HG03575 (cell line): ENCODE results near the gene SEC61B.
"Not testable (repeated sequence)": the region's sequence is repeated elsewhere in the genome, so short reads cannot be mapped to it uniquely, and the experiment has no call there.

Experiments used
- ATAC-seq: cut with Tn5 transposase; IDR thresholded peaks from one replicate; pipeline ENCODE4 v1.9.1; 2021; ENCODE audit not compliant: unreplicated experiment, insufficient number of reproducible peaks, low FRiP score; ENCODE audit errors: extremely low read depth

Gene SEC61B

DNA sequence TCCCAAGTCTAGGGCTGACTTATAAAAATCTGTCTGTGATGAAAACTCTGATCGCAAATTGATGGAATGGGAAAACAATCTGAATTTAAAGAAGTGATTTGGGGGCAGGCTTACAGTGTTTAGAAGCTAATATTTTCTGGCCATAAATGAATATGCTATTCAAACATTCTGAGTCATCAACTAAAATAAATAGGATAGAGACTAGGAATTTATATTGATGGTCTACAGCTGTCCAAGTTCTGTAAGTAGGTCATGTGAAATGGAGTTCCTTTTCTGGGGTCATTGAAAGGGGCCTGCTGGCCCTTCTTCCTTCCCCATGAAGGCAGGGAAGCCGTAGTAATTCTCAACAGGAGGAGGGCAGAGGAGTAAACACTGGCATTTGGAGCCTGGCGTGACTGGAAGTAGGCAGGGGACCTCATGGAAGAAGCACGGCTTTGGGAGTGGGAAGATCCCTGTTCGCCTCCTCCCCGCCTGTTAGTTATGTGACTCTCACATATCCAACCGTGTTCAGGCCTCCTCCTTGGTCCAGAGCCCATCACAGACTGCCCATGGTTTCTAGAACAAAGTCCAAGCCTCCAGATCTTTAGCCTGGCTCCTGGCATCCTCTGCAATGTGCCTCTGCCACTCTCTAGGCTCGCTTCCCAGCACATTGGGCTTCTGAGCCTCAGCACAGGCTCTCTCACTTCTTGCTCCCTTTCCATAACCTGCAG lies 32.0 kb upstream of the SEC61B start:
- ATAC-seq: no peak

DNA sequence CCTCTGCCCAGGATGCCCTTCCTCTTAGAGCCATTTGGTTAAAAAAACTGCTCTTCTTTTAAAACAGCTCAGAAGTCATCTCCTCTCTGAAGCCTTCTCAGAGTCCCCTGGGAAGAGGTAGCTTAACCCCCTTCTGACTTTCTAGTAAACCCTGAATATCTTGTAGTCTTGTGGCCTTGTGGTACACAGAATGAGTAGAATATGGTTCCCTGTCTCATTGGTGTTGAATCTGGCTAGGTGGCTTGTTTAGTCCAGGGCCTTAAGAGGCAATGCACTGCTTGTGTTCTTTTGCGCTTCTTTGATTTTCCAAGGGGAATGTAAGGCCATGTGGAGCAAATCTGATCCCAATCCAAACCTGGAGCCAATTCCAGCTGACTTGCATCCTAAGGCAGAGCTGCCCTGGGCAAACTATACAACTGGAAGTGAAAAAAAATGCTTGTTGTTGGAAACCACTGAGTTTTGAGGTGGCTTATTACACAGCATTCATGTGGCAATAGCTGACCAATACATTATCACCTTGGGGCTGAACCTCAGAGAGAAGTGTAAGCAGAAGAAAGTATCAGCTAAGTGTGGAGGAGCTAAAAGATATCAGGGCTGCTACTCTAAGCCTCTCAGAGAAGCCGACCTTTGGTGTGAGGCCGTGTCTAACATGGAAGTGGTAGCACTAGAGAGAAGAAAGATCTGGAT lies 31.3 kb upstream of the SEC61B start:
- no peak for ATAC-seq

- no peak for ATAC-seq
Measured at GRCh38 chr9:99192786-99193465, 29.2 kb upstream of the SEC61B start.

GRCh38 chr9:99193466-99193821 lies 28.6 kb upstream of the SEC61B start:
- ATAC-seq: no peak

DNA sequence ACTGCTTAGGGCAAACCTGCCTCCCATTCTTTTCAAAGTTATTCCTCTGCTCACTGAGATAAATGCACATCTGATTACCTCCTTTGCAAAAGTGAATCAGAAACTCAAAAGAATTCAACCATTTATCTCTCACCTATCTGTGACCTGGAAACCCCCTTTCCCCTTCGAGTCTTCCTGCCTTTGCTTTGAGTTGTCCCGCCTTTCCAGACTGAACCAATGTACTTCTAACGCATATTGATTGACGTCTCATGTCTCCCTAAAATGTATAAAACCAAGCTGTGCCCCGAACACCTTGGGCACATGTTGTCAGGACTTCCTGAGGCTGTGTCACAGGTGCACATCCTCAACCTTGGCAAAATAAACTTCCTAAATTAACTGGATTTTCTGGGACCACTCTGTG lies 25.6 kb upstream of the SEC61B start:
- ATAC-seq: not testable (repeated sequence)

- no peak for ATAC-seq
Measured at GRCh38 chr9:99197124-99197630, 24.9 kb upstream of the SEC61B start.

- ATAC-seq: no peak
Measured at GRCh38 chr9:99197987-99198386, 24.1 kb upstream of the SEC61B start.

DNA sequence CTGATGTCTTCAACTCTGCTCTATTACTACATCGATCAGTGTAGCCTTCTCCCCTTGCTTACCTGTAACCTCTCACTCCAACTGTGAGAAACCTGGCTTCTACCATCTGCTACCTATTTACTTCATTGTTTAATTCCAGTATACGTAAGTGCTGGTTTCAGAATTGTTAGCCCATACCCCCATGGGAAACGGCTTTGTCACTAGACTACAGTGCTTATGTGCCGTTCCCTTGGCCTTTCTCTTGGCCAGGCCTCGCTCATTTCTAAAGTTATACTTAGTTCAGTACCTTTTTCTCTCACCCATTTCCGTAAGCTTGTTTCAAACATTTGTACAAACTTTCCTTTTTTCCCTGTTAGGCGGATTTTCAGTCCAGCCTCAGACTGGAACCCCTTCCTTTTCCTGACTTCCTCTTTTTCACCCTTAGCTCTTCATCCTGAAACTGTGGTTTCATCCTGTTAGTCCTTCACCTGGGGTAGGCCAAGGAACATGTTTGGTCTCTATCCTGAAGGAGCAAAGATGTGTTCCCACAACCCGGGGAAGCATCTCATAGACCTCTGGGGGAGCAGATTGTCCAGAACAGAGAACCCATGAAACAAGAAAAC lies 22.0 kb upstream of the SEC61B start:
- no peak for ATAC-seq

DNA sequence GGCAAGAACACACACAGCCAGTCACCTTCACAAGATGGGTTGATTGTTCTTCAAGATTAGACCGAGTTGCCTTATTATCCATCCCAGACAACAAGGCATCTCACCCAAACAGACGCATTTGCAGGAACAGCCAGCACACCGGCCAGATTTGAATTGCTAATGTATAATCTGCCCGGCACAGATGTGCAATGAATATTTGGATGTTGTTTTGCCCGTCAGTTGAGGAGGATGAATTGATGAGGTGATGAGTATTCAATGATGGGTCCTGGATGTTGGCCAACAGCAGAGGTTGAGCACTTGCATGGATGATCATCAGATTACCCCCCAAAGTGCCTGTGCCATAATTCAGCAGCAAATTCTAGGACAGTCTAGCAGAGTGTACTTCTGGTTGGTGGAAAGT lies 20.5 kb upstream of the SEC61B start:
- ATAC-seq: no peak

DNA sequence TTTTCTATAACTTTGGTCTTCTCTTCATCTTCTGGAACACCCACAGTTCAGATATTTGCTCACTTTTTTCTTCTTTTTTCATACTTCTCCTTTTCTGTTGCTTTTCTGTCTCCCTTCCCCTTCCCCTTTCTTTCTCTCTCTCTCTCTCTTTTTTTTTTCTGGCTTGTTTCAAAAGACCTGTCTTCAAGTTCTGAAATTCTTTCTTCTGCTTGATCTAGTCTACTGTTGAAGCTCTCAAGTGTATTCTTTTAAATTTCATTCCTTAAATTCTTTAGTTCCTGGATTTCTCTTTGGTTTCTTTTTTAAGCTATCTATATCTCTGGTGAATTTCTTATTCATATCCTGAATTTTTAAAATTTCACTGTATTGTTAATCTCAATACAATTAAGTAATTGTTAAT lies 11.5 kb upstream of the SEC61B start:
- no peak for ATAC-seq

GRCh38 chr9:99211746-99212145 lies 10.3 kb upstream of the SEC61B start:
- ATAC-seq: no peak

DNA sequence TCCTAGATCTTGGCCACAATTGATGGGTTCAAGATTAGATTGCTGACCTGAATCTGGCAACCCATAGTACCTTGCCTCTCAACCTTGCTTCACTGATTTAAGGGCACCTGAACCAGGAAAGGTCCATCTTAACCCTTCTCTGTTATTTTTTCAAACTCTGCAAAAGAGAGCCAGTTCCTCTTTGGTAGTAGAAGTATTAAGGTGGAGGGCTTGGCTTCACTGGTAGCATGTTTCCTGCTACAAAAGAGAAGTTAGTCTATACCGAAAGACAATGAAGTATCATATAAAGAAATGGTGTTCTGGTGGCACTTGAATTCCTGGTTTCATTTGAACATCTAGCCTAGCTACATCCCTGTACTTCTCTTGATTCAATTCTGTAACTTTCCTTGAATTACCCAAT lies 8.9 kb upstream of the SEC61B start:
- no peak for ATAC-seq

GRCh38 chr9:99216073-99216472 lies 6.0 kb upstream of the SEC61B start:
- ATAC-seq: no peak

DNA sequence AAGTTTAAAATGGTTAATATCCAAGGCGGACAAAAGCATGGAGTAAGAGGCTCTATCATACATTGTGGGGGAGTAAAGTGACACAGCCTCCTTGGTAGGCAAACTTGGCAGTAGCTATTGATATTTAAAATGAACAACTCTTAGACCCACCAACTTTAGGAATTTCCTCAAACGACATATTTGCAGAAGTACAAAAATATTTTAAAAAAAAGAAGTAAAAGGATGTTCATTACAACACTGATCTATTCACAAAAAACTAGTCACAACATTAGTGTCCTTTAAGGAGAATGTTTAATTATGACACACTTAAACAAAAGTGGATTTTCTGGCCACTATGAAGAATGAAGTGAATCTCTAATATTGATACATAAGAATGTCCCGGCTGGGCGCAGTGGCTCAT lies 2.1 kb upstream of the SEC61B start:
- no peak for ATAC-seq

- no peak for ATAC-seq
Measured at GRCh38 chr9:99221266-99221620, 839 bp upstream of the SEC61B start.

DNA sequence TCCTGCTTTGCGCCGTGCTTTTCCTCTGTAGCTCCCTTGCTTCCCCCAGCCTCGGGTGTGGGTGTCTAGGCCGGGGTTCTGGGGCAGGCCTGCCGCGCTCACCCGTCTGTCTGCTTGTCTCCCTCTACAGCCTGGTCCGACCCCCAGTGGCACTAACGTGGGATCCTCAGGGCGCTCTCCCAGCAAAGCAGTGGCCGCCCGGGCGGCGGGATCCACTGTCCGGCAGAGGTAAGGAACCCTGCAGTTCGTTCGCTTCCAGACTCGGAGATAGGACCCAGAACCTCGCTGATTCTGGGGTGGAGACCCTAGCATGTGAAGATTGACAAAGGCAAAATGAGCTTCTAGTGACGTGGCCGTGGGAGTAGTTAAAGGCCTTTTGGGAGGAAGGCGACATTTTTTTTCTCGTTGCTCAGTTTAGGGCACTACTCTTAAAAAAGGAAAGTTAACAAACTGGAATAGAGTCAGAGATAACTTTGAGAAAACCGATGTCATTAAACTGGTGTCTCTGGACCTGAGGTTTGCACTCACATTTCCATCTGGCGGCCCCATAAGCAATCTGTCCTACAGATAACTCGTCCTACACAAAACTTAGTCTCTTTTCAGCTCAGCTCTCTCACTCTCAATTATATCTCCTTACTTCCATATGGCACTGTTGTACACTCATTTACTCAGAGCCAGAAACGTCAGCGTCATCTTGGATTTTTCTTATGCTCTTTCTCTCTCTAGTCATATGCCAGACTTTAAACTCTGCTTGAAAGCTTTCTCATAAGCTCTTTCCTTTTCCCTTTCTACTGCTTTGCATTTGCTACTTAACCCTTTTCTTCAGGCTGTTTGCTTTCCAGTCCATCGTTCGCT lies 561 bp downstream of the SEC61B start:
- ATAC-seq: no peak

DNA sequence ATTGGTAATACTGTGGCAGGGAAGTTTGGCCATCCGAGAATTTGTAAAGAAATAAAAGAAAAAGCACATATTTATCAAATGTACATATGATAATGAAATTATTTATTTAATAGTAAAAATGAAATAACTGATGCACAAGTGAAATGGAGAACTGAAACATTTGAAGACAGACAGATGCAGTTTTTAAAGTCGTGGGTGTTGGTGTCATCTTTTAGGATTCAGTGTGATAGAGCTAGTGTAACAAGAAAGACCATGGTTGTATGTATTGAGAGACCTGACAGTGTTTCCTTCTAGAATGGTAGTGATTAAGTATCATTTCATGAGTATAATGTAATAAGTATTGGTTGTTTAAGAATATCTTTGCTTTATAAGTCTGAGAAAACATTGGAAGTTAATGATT lies 2.4 kb downstream of the SEC61B start:
- ATAC-seq: no peak

DNA sequence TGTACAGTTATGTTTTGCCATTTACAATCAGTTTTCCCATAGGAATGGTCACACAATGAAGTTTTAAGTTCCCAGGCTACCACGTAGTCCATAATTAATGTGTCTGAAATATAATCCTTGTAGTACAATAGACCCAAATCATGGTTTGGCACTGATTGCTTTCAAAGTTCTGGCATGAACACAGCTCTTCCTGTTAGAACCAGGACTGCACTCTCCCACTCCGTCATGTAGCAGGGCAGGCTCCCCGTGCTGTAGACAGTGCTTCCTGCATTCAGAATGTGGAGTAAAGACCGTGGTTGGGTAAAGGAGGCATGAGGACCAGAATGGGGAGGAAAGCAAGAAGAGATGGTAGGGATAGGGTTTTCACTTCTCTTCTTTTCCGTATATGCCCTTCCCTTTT lies 4.0 kb downstream of the SEC61B start:
- no peak for ATAC-seq

DNA sequence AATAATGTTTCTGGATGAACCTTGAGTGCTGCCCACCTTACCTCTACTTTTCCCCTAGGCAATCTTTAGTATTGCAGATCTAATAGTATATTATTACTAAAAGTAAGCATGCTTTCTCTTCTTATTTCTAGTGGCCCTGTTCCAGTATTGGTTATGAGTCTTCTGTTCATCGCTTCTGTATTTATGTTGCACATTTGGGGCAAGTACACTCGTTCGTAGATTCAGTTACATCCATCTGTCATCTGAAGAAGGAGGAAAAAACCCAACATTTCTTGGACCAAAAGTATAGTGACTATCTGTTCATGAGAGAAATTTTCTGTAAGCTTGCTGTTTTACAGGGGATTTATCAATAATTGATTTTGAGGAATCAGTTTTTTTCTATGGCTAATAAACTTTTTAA lies 8.1 kb downstream of the SEC61B start:
- ATAC-seq: no peak
